Thyroid gland (tissue), 4 donors: ENCODE data around the gene CDK16.

ENCODE experiments used
- CTCF ChIP-seq, 6 experiments: fragments of 200-600 bp in 3 of 6; fragments of 450-650 bp in 3 of 6; sonication (generic) in 3 of 6; IDR thresholded peaks; one replicate each; pipeline ENCODE4 v1.5.1; 2016 to 2019; ENCODE audit warnings: antibody characterized with exemption in 6 of 6, mild to moderate bottlenecking in 2 of 6, inconsistent platforms in 1 of 6, moderate library complexity in 1 of 6
- POLR2A ChIP-seq, 2 donors: fragments of 450-650 bp; IDR thresholded peaks; one replicate each; pipeline ENCODE4 v1.6.1; 2017; ENCODE audit warnings: antibody characterized with exemption in 2 of 2, mild to moderate bottlenecking in 2 of 2, moderate library complexity in 1 of 2

DNA sequence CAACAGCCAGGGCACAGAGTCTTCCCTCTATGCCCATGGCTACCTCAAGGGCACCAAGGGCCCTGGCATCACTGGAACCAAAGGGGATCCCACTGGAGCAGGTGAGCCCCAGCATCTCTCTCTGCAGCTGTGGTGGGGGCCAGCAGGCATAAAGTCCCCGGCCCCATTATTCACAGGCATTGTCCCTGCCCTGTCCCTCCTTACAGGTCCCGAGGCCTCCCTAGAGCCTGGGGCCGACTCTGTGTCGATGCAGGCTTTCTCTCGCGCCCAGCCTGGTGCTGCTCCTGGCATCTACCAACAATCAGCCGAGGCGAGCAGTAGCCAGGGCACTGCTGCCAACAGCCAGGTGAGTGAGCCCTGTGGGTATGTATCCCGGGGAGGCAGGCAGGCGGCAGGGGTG is 37.2 kb upstream of the CDK16 start:
- TF ChIP-seq CTCF (IDR thresholded peaks at IDR 0.05), result no peak
- no peak for TF ChIP-seq POLR2A (IDR thresholded peaks at IDR 0.05)
